DMS53 treated with DMSO at 0.1 percent for 48 hours (cell line): ENCODE results near the gene SECISBP2L.

Experiments used
- DNase-seq: peaks from one replicate; lab custom pipeline; 2025; ENCODE audit not compliant: unreplicated experiment; lab: John Stamatoyannopoulos, UW

SECISBP2L gene

GRCh38 chr15:49059491-49059890 is 13.2 kb upstream of the SECISBP2L start:
- DNase-seq: no peak

- no peak for DNase-seq
Observed at GRCh38 chr15:49058559-49058958, 12.3 kb upstream of the SECISBP2L start.

GRCh38 chr15:49055630-49056029 is 9.4 kb upstream of the SECISBP2L start:
- no peak for DNase-seq

GRCh38 chr15:49052662-49053061 is 6.4 kb upstream of the SECISBP2L start:
- DNase-seq: no peak

- DNase-seq: no peak
Observed at GRCh38 chr15:49047456-49047855, 1.2 kb upstream of the SECISBP2L start.

- DNase-seq: peak; percentile 5
Observed at GRCh38 chr15:49045751-49046219, 461 bp downstream of the SECISBP2L start.

- no peak for DNase-seq
Observed at GRCh38 chr15:49044766-49045606, 1.3 kb downstream of the SECISBP2L start.

GRCh38 chr15:49044002-49044401 is 2.2 kb downstream of the SECISBP2L start:
- no peak for DNase-seq

GRCh38 chr15:49042165-49042564 is 4.1 kb downstream of the SECISBP2L start:
- DNase-seq: no peak

GRCh38 chr15:49041426-49041825 is 4.8 kb downstream of the SECISBP2L start:
- DNase-seq: no peak

- DNase-seq: peak; percentile 4
Observed at GRCh38 chr15:49040151-49040550, 6.1 kb downstream of the SECISBP2L start.

- no peak for DNase-seq
Observed at GRCh38 chr15:49038382-49038781, 7.9 kb downstream of the SECISBP2L start.

- no peak for DNase-seq
Observed at GRCh38 chr15:49037546-49037940, 8.7 kb downstream of the SECISBP2L start.

- DNase-seq: no peak
Observed at GRCh38 chr15:49036650-49037545, 9.3 kb downstream of the SECISBP2L start.

- no peak for DNase-seq
Observed at GRCh38 chr15:49035825-49036224, 10.4 kb downstream of the SECISBP2L start.

- DNase-seq: no peak
Observed at GRCh38 chr15:49032601-49033145, 13.6 kb downstream of the SECISBP2L start.

GRCh38 chr15:49031804-49032203 is 14.4 kb downstream of the SECISBP2L start:
- no peak for DNase-seq

- DNase-seq: no peak
Observed at GRCh38 chr15:49026700-49027099, 19.5 kb downstream of the SECISBP2L start.

GRCh38 chr15:49024840-49025239 is 21.4 kb downstream of the SECISBP2L start:
- no peak for DNase-seq

- DNase-seq: peak; percentile 13
Observed at GRCh38 chr15:49023354-49023753, 22.9 kb downstream of the SECISBP2L start.

GRCh38 chr15:49015896-49016295 is 30.4 kb downstream of the SECISBP2L start:
- no peak for DNase-seq
